GM19372 (cell line): Measurements from ENCODE around the gene DMRT1.
"Not testable (repeated sequence)": the region's sequence is repeated elsewhere in the genome, so short reads cannot be mapped to it uniquely, and the experiment has no call there.

Experiments used
- ATAC-seq: cut with Tn5 transposase; IDR thresholded peaks from one replicate; pipeline ENCODE4 v1.9.1; 2021; ENCODE audit warnings: mild to moderate bottlenecking, low read depth, moderate library complexity; ENCODE audit not compliant: unreplicated experiment

DMRT1 gene

DNA sequence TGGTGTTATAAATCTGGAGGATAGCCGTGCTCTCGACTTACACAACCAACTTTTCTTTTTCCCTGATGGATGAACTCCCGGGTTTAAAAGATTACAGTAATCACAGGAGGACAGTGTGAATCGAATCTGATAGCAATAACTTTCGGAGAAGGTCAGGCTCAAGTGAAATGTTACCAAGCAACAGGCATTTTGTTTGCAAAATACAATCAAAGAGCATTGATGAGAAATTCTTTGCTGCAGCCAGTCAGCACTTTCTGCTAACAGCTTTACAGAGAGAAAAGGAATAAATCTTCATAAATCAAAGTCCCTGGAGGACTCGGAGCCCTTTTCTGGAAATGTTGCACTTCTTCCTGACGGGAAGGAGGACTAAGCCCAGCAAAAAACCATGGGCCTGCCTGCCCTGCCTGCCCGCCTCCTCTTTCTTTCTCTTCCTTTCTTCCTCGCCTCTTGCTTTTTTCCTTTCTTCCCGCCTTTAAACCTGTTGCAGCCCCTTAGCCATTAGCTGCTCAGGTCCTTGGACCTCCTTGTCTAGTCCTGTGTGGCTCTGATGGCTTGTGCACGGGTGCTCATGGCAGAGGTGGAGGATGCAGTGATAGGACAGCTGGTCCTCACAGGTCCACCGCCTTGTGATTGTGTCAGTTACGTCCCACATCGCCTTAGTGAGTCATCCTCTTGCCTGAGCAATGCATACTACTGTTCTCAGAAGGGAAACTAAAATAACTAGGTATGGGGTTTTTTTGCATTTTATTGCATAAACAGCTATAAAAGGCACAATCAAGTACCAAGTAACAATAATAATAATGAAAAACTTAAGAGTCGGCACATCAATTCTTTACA lies 141.1 kb downstream of the DMRT1 start:
- ATAC-seq: no peak

DNA sequence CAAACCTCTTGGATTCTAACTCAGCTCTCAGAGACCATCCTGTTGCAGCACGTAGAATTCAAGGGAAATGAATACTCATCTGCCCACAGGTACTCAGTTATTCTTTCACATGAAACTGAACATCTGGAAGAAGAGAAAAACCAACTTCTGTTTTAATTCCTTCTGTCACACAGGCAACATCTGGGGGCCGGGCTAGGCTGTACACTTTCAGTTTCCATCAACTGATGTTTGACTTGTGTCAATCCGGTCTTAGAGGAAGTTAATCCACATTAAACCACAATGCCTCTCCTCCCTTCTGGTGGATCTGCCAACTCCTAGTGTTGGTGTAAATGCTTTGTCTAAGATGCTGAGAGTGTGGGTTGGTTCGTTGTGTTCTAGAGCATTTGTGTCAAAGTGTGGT lies 152.5 kb downstream of the DMRT1 start:
- ATAC-seq: peak; percentile 63

DNA sequence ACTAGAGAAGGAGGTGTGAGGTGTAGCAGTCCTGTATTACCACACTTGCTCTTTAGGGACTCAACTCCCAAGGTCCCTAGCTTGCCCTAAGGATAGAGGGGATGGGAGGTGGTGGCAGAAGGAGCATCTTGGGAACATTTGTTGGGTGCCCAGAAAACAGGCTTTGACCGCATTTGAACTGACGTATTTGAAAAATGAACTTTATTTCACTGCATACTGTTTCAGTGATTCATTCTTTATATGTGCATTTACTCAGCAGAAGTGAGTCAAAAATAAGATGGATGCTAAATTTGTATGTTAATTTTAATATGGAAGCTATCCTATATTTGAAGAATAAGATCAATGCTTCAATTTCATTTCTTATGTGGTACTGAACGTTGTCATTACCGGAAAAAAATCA lies 153.7 kb downstream of the DMRT1 start:
- no peak for ATAC-seq

DNA sequence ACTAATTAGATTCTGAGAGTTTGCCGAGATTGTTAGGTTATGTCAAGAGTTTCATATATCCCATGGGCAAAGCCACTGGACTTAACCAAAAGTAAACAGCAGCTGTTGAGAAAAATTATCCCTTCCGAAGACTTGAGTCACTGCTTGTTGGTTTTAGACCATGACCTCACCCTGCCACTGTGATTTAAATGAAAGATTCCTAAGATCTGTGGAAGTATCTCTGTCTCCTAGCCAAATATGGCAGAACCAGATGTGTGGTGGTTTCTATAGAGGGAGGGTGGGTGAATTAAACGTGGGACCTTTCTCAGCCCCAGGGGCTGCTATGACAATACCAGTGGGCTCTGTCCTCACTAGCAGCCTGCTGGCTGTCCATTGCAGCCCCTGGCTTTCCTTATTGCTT lies 154.3 kb downstream of the DMRT1 start:
- no peak for ATAC-seq

DNA sequence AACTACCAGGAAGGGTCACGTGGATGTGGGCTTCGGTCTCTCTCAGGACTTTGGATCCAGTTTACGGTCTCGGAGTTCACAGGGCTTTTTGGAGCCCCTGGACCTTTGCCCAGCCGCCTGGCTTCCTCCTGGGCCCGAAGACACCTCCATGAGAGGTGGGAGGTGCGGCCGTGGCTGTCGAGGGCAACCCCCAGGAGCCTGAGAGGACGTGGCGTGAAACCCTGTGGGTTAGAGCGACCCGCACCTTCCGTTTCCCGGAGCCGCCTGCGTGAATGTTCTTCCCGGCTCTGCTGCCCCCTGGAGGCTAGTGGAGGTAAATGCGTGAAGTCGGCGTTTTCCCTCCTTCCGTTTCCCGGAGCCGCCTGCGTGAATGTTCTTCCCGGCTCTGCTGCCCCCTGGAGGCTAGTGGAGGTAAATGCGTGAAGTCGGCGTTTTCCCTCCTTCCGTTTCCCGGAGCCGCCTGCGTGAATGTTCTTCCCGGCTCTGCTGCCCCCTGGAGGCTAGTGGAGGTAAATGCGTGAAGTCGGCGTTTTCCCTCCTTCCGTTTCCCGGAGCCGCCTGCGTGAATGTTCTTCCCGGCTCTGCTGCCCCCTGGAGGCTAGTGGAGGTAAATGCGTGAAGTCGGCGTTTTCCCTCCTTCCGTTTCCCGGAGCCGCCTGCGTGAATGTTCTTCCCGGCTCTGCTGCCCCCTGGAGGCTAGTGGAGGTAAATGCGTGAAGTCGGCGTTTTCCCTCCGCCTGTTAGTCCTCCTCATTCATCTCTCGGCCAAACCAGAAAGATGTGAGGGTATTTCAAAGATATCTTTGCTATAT lies 157.0 kb downstream of the DMRT1 start:
- ATAC-seq: not testable (repeated sequence)

DNA sequence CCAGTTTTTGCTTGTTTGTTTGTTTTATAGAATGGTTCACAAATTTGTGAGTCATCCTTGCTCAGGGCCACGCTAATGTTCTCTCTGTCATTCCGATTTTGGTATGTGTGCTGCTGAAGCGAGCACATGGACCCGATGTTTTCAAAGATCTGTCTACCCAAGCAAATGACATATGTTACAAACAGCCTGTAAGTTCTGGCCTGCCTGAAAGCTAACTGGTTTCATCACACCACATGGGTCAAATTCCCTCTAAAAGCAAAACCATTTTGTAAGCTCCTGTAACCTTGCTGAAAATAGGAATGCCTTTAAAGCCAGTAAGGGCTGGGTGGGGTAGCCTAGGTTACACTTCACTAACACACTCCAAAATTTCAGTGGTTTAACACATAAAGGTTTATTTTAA lies 160.3 kb downstream of the DMRT1 start:
- no peak for ATAC-seq

DNA sequence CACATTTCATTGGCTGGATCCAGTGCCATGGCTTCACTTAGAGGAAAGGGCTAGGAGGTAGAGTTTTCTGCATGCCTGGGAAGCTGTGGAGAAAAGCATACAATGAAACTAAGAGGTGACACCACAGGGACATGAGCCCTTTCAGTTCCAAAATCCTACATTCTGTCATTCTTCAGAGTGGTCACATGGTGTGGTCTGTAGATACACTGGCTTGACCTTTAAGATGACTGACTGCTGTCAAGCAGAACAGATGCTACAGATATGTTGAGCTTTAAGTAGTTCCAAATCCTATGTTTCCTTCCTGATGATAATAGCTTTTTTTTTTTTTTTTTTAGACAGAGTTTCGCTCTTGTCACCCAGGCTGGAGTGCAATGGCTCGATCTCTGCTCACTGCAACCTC lies 161.2 kb downstream of the DMRT1 start:
- no peak for ATAC-seq

DNA sequence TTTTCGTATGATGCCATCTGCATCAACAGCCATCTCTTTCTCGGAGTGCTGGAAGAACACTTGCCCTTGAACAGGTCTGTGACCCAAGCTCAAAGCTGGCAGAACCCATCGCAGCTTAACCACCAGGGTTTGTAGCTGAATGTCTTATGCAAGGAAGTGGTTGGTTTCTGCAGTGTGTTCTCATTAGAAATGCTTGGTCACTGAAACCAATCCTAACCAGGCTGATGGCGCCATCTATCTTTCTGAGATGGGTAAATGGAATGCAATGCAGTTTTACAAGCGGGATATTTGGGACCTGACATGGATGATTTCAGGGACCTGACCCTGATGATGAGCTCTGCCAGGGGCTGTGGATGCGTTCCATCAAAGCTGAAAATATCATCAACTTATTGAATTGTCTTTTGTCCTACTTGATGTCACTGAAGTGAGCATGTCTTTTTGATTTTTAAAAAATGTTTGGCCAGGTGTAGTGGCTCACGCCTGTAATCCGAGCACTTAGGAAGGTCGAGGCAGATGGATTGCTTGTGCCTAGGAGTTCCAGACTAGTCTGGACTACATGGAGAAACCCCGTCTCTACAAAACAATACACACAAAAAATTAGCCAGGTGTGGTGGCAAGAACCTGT lies 163.7 kb downstream of the DMRT1 start:
- ATAC-seq: no peak

DNA sequence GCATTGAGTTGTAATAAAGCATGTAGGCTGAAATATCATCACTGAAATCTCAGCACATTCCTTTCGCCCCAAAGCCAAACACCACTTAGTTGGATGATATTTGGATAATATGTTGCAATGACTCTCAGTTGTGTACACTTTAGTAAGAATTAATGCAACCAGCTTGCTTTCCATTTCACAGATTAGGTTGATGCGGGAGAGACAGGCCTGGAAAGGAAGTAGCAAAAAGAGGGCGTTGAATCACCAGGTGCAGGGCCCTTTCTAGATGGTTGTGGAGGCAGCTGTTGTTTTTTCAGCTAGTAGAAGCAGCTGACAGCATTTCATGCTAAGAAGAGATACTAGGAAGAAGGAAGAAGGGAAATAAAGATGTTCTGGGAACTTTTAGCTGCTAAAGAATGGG lies 165.8 kb downstream of the DMRT1 start:
- ATAC-seq: no peak

DNA sequence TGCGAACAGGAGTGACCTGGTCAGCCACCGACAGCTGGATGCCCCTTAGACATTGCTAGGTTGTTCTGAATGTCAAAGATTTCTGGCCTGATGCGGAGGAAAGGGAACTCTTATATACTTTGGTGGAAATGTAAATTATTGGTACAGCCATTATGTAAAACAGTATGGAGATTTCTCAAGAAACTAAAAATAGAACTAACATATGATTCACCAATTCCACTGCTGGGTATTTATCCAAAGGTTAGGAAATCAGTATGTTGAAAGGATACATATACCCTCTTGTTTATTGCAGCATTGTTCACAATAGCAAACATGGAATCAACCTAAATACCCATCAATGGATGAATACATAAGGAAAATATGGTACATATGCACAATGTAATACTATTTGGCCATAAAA lies 166.7 kb downstream of the DMRT1 start:
- ATAC-seq: no peak

DNA sequence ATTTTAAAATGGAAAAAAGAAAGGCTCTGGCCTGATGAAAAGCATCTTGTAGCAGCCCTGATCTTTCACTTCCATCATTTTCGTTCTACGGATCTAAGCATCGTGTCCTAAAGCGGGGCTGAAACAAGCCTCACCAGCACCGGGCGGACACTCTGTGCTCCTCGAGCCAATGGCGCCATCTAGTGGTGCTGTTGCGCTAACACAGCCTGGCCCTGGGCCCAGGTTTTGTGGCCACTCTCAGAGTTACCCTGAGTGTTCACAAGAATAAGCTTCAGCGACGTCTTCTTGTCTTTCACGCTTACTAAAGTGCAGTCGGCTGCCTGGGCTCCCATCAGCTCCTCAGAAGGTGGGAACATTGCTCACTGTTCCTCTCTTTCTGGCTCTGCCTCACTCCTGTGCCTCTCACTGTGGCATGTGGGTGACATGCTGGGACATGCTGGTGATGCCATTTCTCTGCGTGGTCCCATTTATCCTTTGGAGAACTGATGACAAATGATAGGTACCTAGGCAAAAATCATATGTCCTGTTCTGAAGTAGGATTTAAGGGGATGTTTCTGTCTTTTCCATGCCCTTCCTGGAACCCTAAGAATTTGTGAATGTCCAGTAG lies 167.7 kb downstream of the DMRT1 start:
- peak; percentile 99 for ATAC-seq

DNA sequence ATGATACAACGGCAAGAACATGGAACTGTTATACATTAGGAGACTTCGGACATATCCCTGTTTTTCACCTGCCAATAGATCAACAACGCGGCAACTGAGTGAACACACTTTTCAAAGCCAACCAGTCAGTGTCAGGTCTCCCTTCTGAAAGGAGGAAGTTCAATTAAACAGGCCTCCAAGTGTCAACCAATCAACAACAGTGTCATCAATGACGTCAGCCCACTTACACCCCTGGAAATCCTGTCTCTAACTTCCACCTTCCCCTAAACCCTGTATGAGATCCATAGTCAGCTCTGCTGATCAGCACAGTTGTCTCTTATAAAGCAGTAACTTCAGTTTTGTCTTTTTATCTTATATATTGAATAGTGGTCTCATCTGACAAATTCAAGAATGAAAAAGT lies 171.5 kb downstream of the DMRT1 start:
- no peak for ATAC-seq

DNA sequence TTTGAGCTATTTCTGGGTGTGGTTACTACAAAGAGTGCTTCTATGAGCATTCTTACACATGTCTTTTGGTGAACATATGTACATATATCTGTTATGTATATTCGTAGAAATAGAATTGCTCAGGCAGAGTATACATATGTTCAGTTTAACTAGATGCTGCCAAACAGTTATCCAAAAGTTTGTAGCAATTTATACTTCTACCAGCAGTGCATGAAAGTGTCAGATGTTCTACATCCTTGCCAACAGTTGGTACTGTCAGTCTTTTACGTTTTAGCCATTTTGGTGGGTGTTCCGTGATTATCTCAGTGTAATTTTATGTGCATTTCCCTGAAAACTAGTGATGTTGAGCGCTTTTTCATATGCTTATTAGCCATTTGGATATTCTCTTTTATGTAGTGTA lies 172.7 kb downstream of the DMRT1 start:
- ATAC-seq: no peak

DNA sequence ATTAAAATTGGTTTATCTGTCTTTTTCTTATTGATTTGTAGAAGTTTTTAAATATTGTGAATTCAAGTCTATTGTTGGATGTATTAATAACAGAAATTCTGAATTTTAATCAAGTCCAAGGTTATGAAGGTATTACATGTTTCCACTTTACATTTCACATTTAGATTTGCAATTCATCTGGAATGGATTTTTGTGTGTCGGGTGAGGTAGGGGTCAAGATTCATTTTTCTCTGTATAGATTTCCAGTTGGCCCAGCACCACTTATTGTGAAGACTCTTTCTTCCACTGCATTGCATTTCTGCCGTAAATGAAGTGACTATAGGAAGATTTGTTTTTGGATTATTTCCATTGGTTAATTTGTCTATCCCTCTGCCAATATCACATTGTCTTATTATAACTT lies 173.1 kb downstream of the DMRT1 start:
- ATAC-seq: no peak

DNA sequence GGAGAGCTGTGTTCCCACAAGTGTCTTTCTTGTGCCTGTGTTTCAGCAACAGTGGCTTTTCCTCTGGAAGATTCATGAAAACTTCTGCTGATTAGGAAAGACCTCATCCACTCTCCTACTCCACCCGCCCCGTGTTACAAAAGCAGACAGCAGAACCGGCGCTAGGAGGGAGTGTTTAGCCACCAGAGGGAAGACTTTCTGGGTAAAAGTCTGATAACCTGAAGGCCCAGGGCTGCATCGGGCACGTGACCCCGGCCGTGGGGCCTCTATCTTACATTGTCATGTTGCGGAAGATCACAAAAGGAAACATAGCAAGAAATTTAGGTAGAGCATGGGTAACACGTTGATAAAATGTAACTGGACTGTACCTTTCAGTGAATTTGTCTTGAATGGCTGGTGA lies 176.6 kb downstream of the DMRT1 start:
- no peak for ATAC-seq
